HL-60 (cell line): ENCODE data around the gene THAP6.
"Not testable (repeated sequence)": the region's sequence is repeated elsewhere in the genome, so short reads cannot be mapped to it uniquely, and the experiment has no call there.

Source experiments
- DNase-seq, 2 experiments: peaks; one replicate each; pipeline ENCODE4 v3.0.0-alpha.2; 2010 to 2020; ENCODE audit warnings: low read depth in 1 of 2, low spot score in 1 of 2
- H3K27ac ChIP-seq: fragments of 250-450 bp; sonication (Bioruptor Pico); replicated peaks from 2 replicates; pipeline ENCODE4 v1.5.1; 2020; ENCODE audit warnings: mild to moderate bottlenecking, moderate library complexity
- H3K27me3 ChIP-seq: fragments of 250-450 bp; sonication (Bioruptor Pico); 2 replicates; pipeline ENCODE4 v1.5.1; 2021; ENCODE audit warnings: mild to moderate bottlenecking, moderate library complexity; ENCODE audit not compliant: insufficient read depth, poor library complexity, severe bottlenecking
- H3K4me3 ChIP-seq: replicated peaks from 2 replicates; pipeline ENCODE4 v1.5.1; 2011; ENCODE audit warnings: mild to moderate bottlenecking, control low read depth, low read length; ENCODE audit not compliant: insufficient read depth
- GABPA ChIP-seq: IDR thresholded peaks from 2 replicates; pipeline ENCODE4 v1.6.1; 2012; ENCODE audit warnings: low read depth
- POLR2AphosphoS5 ChIP-seq: IDR thresholded peaks from 2 replicates; pipeline ENCODE4 v1.6.1; 2012; ENCODE audit warnings: low read depth
- SPI1 ChIP-seq: IDR thresholded peaks from 2 replicates; pipeline ENCODE4 v1.6.1; 2012; ENCODE audit warnings: low read depth, mild to moderate bottlenecking, borderline replicate concordance
- TF ChIP-seq, protein P1 (sequence below): IDR thresholded peaks from 2 replicates; pipeline ENCODE4 v1.6.1; 2012; ENCODE audit warnings: low read depth; ENCODE audit not compliant: insufficient replicate concordance
- TF ChIP-seq, protein P2 (sequence below): IDR thresholded peaks from one replicate; pipeline ENCODE4 v1.5.1; 2011; ENCODE audit warnings: low read length, control low read depth, inconsistent platforms; ENCODE audit not compliant: insufficient read depth

Gene THAP6

GRCh38 chr4:75542824-75543223 lies 28.6 kb downstream of the THAP6 start:
- Histone ChIP-seq H3K27me3 (no peaks in the 10 kb centered on the region), H3K27ac (no peak overlapping the region), H3K4me3 (no peak overlapping the region)
- no peak for DNase-seq
- TF ChIP-seq, protein P1, sequence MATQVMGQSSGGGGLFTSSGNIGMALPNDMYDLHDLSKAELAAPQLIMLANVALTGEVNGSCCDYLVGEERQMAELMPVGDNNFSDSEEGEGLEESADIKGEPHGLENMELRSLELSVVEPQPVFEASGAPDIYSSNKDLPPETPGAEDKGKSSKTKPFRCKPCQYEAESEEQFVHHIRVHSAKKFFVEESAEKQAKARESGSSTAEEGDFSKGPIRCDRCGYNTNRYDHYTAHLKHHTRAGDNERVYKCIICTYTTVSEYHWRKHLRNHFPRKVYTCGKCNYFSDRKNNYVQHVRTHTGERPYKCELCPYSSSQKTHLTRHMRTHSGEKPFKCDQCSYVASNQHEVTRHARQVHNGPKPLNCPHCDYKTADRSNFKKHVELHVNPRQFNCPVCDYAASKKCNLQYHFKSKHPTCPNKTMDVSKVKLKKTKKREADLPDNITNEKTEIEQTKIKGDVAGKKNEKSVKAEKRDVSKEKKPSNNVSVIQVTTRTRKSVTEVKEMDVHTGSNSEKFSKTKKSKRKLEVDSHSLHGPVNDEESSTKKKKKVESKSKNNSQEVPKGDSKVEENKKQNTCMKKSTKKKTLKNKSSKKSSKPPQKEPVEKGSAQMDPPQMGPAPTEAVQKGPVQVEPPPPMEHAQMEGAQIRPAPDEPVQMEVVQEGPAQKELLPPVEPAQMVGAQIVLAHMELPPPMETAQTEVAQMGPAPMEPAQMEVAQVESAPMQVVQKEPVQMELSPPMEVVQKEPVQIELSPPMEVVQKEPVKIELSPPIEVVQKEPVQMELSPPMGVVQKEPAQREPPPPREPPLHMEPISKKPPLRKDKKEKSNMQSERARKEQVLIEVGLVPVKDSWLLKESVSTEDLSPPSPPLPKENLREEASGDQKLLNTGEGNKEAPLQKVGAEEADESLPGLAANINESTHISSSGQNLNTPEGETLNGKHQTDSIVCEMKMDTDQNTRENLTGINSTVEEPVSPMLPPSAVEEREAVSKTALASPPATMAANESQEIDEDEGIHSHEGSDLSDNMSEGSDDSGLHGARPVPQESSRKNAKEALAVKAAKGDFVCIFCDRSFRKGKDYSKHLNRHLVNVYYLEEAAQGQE = no peak
- TF ChIP-seq, protein P2, sequence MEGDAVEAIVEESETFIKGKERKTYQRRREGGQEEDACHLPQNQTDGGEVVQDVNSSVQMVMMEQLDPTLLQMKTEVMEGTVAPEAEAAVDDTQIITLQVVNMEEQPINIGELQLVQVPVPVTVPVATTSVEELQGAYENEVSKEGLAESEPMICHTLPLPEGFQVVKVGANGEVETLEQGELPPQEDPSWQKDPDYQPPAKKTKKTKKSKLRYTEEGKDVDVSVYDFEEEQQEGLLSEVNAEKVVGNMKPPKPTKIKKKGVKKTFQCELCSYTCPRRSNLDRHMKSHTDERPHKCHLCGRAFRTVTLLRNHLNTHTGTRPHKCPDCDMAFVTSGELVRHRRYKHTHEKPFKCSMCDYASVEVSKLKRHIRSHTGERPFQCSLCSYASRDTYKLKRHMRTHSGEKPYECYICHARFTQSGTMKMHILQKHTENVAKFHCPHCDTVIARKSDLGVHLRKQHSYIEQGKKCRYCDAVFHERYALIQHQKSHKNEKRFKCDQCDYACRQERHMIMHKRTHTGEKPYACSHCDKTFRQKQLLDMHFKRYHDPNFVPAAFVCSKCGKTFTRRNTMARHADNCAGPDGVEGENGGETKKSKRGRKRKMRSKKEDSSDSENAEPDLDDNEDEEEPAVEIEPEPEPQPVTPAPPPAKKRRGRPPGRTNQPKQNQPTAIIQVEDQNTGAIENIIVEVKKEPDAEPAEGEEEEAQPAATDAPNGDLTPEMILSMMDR = no peak
- no peak for TF ChIP-seq SPI1

GRCh38 chr4:75544220-75544619 lies 29.9 kb downstream of the THAP6 start:
- not testable (repeated sequence) for H3K4me3 ChIP-seq, H3K27me3 ChIP-seq, DNase-seq, H3K27ac ChIP-seq

- Histone ChIP-seq H3K27me3 (no peaks in the 10 kb centered on the region), H3K4me3 (no peak overlapping the region), H3K27ac (no peak overlapping the region)
- TF ChIP-seq SPI1 (no peak), POLR2AphosphoS5 (no peak), GABPA (no peak)
- TF ChIP-seq, protein P2 = no peak
- TF ChIP-seq, protein P1 = no peak
- no peak for DNase-seq
These were observed 30.6 kb downstream of the THAP6 start for GRCh38 chr4:75544870-75545269.

DNA sequence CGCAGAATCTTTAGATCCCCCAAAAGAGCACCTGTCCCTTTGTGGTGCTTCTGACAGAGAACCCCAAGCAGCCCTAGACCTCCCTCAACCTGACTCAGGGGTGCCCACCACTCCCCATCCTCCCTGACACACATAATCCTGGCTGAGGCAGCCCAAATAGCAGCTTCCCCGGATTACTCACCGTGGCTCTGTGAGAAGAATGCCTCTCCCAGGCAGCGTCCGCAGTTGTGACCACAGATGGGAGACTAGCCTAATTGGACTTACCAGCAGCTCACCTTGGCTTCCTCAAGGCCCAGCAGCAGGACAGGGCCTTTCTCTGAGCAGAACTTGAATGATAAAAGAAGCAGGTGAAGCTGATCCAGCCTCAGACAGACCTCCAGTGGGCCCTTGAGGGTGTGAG lies 31.3 kb downstream of the THAP6 start:
- no peak for TF ChIP-seq GABPA
- TF ChIP-seq, protein P1 = no peak
- TF ChIP-seq POLR2AphosphoS5 = no peak
- TF ChIP-seq, protein P2 = no peak
- TF ChIP-seq SPI1 = no peak
- DNase-seq = no peak
- H3K4me3 ChIP-seq = no peak overlapping the region
- H3K27ac ChIP-seq = no peak overlapping the region
- H3K27me3 ChIP-seq = no peaks in the 10 kb centered on the region
